Mucosa of rectum (tissue), 2 donors: ENCODE results near the gene ALS2CL.

Experiments
- H3K27ac ChIP-seq, 2 donors: one replicate each; pipeline ENCODE4 v1.7.0; 2013; ENCODE audit warnings: inconsistent platforms in 2 of 2, low read depth in 2 of 2, low read length in 2 of 2
- H3K27me3 ChIP-seq, 2 donors: one replicate each; pipeline ENCODE4 v1.7.0; 2013; ENCODE audit warnings: low read length in 2 of 2; ENCODE audit not compliant: control insufficient read depth in 2 of 2, insufficient read depth in 2 of 2
- H3K36me3 ChIP-seq, 2 donors: one replicate each; pipeline ENCODE4 v1.7.0; 2013; ENCODE audit warnings: low read length in 2 of 2; ENCODE audit not compliant: control insufficient read depth in 2 of 2, insufficient read depth in 2 of 2
- H3K4me1 ChIP-seq, 2 donors: one replicate each; pipeline ENCODE4 v1.7.0; 2013; ENCODE audit warnings: low read length in 2 of 2, mild to moderate bottlenecking in 1 of 2; ENCODE audit not compliant: control insufficient read depth in 2 of 2, insufficient read depth in 2 of 2
- H3K4me3 ChIP-seq, 2 donors: one replicate each; pipeline ENCODE4 v1.7.0; 2013; ENCODE audit warnings: low read length in 2 of 2
- H3K9ac ChIP-seq, 2 donors: one replicate each; pipeline ENCODE4 v1.7.0; 2013; ENCODE audit warnings: low read length in 2 of 2, low read depth in 1 of 2, mild to moderate bottlenecking in 1 of 2
- H3K9me3 ChIP-seq, 2 donors: one replicate each; pipeline ENCODE4 v1.7.0; 2013; ENCODE audit warnings: low read length in 2 of 2; ENCODE audit not compliant: control insufficient read depth in 2 of 2
- donor health status: healthy.
- donor health status: Normal muscosa, but diverticular disease.

ALS2CL gene

GRCh38 chr3:46665763-46666452 is 27.6 kb downstream of the ALS2CL start:
- Histone ChIP-seq H3K4me1 (no peaks in the 10 kb centered on the region), H3K36me3 (peaks cover 2 to 3% of the 10 kb centered on the region in 2 donors), H3K9ac (no peak overlapping the region), H3K4me3 (no peak overlapping the region), H3K27me3 (peaks cover 0 to 1% of the 10 kb centered on the region in 2 donors), H3K27ac (no peak overlapping the region), H3K9me3 (no peaks in the 10 kb centered on the region)

DNA sequence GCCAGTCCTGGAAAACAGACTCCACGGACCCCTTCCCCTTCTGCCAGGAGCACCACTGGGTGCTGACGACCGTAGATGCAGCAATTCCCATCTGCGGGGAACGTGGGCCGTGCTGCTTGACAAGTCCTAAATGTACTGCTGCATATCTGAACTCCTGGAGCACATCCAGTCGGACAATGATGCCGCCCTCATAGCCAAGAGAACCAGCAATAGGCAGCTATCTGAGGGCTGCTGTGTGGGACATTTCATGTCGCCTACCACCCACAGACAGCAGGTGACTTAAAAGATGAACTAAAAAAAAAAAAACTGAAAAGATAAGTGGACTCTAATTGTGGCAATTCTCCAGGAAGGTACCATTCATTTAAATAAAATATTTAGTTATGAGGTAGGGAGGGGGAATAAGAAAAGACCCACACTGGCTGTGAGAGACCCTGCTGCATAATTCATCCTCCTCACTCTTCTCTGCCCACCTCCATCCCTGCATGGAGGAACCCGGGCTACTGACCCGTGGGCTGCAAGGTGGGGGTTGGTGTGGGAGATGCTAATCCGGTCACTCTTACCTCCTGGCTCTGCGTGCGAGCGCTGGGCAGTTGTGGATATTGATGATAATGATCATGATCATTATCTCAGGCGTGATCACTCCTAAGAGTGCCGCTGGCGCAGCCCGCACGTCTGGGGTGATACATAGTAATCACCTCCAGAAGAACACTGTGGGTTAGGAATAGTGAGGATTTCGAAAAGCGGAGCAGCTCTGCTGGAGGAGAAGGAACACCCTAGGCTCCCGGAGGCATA is 28.3 kb downstream of the ALS2CL start:
- no peaks in the 10 kb centered on the region for H3K4me1 ChIP-seq

DNA sequence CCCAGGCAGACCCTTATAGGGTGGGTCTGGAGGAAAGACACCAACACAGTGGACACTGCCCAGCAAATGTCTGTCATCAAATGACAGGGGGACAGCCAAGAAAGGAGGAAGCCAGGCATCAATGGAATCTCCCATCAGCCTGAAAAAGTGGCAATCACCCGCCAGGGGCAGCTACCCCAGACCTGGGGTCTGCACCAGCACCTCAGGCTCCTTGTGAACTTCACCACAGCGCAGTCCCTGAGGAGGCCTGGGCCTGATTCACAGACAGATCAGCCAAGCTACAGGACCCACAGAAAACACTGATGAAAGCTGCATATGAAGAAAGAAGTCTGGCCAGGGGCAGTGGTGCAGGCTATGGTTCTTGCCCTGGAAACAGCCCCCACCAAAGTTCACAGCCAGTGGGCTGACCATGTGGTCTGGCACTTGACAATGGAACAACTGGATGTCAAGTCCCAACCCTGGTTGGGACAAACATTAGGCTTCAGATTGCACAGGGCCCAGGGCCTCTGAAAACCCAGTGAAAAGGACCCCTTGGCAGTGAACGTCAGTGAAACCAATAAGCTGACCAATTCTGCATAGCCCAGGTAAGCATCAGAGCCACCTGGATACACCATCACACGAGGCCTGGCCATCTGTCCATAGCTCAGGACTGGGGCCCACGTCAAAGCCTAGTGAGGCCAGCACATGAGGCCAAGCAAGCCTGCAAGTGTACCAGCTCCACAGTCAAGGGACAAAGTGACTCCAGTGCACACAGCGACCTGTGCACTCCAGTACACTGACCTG is 29.1 kb downstream of the ALS2CL start:
- no peaks in the 10 kb centered on the region for H3K4me1 ChIP-seq
- no peak overlapping the region for H3K4me3 ChIP-seq
- no peak overlapping the region for H3K9ac ChIP-seq
- no peaks in the 10 kb centered on the region for H3K9me3 ChIP-seq
- H3K27me3 ChIP-seq, result peaks cover 0 to 2% of the 10 kb centered on the region in 2 donors
- no peak overlapping the region for H3K27ac ChIP-seq
- no peaks in the 10 kb centered on the region for H3K36me3 ChIP-seq

More for the DNA sequence above, 28.3 kb downstream of the ALS2CL start:
- Histone ChIP-seq H3K36me3 (no peaks in the 10 kb centered on the region), H3K9ac (no peak overlapping the region), H3K27ac (no peak overlapping the region), H3K4me3 (no peak overlapping the region), H3K27me3 (peaks cover 0 to 2% of the 10 kb centered on the region in 2 donors), H3K9me3 (no peaks in the 10 kb centered on the region)

DNA sequence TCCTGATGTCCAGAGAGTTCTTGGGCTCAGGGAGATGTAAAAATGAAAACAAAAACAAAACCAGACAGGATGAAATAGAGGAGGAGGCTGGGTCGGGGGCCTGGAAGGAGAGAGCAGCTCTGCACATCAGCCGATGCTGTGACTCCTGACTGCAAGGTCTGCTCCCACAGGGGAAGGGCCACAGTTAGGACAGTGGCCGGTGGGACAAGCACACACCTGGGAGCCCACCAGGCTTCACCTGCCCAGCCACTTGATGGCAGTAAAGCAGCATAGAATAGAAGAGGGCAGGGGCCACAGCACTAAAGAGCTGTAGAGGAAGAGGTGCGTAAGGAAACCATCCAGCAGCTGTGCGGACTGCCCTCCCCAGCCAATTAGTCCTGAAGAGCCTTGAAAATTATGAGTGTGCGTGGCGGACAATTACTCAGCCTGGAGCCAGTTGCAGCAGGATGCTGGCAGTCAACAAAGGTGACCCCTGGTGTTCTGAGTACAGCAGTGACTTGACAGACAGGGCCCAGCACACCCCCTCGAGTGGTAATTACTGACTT is 29.8 kb downstream of the ALS2CL start:
- no peak overlapping the region for H3K27ac ChIP-seq
- H3K4me3 ChIP-seq, result no peak overlapping the region
- H3K36me3 ChIP-seq, result no peaks in the 10 kb centered on the region
- H3K4me1 ChIP-seq, result no peaks in the 10 kb centered on the region
- peaks cover 0 to 2% of the 10 kb centered on the region in 2 donors for H3K27me3 ChIP-seq
- H3K9ac ChIP-seq, result no peak overlapping the region
- H3K9me3 ChIP-seq, result no peaks in the 10 kb centered on the region

GRCh38 chr3:46662771-46663551 is 30.5 kb downstream of the ALS2CL start:
- H3K9ac ChIP-seq, result no peak overlapping the region
- no peaks in the 10 kb centered on the region for H3K36me3 ChIP-seq
- no peak overlapping the region for H3K4me3 ChIP-seq
- H3K27me3 ChIP-seq, result peaks cover 0 to 2% of the 10 kb centered on the region in 2 donors
- no peaks in the 10 kb centered on the region for H3K4me1 ChIP-seq
- H3K9me3 ChIP-seq, result no peaks in the 10 kb centered on the region
- H3K27ac ChIP-seq, result no peak overlapping the region

GRCh38 chr3:46661776-46662766 is 31.4 kb downstream of the ALS2CL start:
- Histone ChIP-seq H3K4me1 (no peaks in the 10 kb centered on the region), H3K27ac (no peak overlapping the region), H3K36me3 (no peaks in the 10 kb centered on the region), H3K27me3 (peaks cover 0 to 2% of the 10 kb centered on the region in 2 donors), H3K9me3 (no peaks in the 10 kb centered on the region), H3K4me3 (no peak overlapping the region), H3K9ac (no peak overlapping the region)

DNA sequence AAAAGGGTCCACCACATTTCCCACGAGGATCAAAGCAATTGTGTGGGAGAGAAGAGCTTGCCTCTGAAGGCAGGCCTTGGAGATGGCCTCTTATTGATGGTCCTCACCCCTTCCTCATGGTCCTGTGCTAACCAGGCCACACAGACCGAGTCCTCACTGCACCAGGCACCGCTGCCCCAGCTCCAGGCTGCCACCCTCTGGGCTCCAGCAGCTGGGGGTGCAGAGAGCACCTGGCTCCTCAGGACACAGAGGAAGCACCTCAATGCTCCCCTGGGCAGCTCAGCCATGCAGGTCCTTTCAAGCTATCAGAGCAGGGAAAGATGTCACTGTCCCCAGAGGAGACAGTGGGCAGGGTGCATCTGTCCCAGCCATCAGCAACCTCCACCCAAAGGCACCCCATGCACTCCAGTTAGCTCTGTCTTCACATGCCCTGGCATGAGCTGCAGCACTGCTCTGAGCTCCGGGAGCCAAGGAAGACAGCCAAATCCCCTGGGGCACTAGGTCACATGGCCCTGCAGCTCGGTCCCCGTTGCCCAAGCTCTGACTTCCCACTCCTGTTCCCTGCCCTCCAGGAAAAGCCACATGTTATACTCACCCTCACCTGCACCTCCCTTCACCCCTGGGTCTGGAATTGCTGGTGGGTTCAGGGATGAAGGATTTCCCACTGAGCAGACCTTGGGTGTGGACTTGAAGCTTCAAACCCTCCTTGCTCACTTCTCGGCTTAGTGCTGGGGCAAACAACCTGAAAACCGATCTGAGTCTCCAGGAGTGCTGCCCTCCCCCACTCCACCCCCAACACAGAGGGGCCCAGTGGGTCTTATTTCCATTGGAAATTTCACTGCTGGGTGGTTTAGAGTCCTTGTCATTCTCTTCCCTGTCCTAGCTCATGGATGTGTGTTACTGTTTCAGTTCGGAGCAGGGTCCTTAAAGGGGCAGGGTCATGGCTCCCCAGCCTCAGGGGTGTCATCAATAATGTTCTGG is 32.6 kb downstream of the ALS2CL start:
- Histone ChIP-seq H3K9ac (no peak overlapping the region), H3K27ac (no peak overlapping the region), H3K4me1 (no peaks in the 10 kb centered on the region), H3K9me3 (no peaks in the 10 kb centered on the region), H3K36me3 (no peaks in the 10 kb centered on the region), H3K27me3 (peaks cover 0 to 2% of the 10 kb centered on the region in 2 donors), H3K4me3 (no peak overlapping the region)

DNA sequence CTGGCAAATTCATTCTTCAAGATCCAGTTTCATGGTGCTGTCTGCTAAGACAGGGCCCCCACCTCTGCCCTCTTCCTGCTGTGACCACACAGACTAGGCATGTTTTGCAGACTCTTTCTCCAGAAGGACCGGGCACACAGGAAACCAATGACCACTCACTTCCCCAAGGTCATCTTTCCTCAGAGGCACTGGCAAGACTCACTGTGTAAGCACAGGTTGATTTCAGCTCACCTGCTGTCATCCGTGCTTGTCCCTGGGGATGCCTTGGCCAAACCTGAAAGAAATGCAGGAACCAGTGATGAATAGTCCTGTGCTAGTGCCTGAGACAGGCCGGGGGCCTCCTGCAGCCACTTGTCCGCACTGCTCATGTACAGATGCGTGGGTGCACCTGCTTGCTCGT is 33.5 kb downstream of the ALS2CL start:
- Histone ChIP-seq H3K36me3 (no peaks in the 10 kb centered on the region), H3K4me3 (no peak overlapping the region), H3K4me1 (no peaks in the 10 kb centered on the region), H3K9ac (no peak overlapping the region), H3K27me3 (peaks cover 0 to 2% of the 10 kb centered on the region in 2 donors), H3K27ac (no peak overlapping the region), H3K9me3 (no peaks in the 10 kb centered on the region)
